Uterus (tissue), 2 donors: Measurements from ENCODE around the gene GRIP1.

Experiments used
- POLR2A ChIP-seq, 2 donors: fragments of 450-650 bp; IDR thresholded peaks; one replicate each; pipeline ENCODE4 v1.6.1; 2016; ENCODE audit warnings: antibody characterized with exemption in 2 of 2, mild to moderate bottlenecking in 1 of 2, moderate library complexity in 1 of 2
- TF ChIP-seq, protein P1 (sequence below), 4 experiments: fragments of 200-600 bp in 2 of 4; fragments of 450-650 bp in 2 of 4; sonication (generic) in 2 of 4; IDR thresholded peaks; one replicate each; pipeline ENCODE4 v1.5.1; 2016 to 2019; ENCODE audit warnings: antibody characterized with exemption in 4 of 4, mild to moderate bottlenecking in 2 of 4, moderate library complexity in 1 of 4

DNA sequence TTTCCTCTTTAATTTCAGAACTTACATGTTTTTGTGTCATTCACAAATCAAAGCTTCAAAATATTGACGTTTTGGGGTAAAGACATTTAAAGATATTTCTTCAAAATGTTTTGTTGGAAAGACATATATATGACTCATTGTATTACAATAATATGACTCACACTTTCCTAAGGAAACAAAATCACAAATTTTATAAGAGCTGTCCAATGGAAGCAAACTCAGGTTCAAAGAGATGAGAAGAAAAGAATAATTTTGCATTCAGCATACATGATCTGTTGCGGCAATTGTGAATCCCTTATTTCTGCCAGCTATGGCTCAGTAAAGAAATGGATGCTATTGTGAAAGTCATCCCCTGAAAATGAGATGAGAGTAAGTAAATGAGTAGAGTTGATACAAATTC lies 82.7 kb downstream of the GRIP1 start:
- TF ChIP-seq, protein P1, sequence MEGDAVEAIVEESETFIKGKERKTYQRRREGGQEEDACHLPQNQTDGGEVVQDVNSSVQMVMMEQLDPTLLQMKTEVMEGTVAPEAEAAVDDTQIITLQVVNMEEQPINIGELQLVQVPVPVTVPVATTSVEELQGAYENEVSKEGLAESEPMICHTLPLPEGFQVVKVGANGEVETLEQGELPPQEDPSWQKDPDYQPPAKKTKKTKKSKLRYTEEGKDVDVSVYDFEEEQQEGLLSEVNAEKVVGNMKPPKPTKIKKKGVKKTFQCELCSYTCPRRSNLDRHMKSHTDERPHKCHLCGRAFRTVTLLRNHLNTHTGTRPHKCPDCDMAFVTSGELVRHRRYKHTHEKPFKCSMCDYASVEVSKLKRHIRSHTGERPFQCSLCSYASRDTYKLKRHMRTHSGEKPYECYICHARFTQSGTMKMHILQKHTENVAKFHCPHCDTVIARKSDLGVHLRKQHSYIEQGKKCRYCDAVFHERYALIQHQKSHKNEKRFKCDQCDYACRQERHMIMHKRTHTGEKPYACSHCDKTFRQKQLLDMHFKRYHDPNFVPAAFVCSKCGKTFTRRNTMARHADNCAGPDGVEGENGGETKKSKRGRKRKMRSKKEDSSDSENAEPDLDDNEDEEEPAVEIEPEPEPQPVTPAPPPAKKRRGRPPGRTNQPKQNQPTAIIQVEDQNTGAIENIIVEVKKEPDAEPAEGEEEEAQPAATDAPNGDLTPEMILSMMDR (IDR thresholded peaks at IDR 0.05), result no peak
- no peak for TF ChIP-seq POLR2A (IDR thresholded peaks at IDR 0.05)
